HepG2 (cell line): ENCODE measurements around the gene OTUD4. TPM values are rescaled to one million over a fixed set of nuclear protein-coding genes. Genes with fewer than 3 reads are reported as not detected.

Experiments
- FIP1L1 ChIP-seq: fragments of 200-400 bp; formaldehyde crosslinking; IDR thresholded peaks from 2 replicates; pipeline ENCODE4 v1.6.1; 2018; ENCODE audit warnings: low read depth, mild to moderate bottlenecking, low read length, moderate library complexity, borderline replicate concordance; ENCODE audit not compliant: insufficient read depth
- FOXA3 ChIP-seq: IDR thresholded peaks from 2 replicates; pipeline ENCODE4 v1.6.1; 2016; ENCODE audit warnings: missing genetic modification reagents, missing compliant biosample characterization
- FOXK1 ChIP-seq: sonication (generic); formaldehyde crosslinking; IDR thresholded peaks from 2 replicates; pipeline ENCODE4 v1.4.0; 2020; ENCODE audit warnings: low read depth, missing genetic modification reagents, borderline replicate concordance
- FOXK2 ChIP-seq: fragments of 450-650 bp; IDR thresholded peaks from 2 replicates; pipeline ENCODE4 v1.6.1; 2016
- GATA4 ChIP-seq: sonication (generic); IDR thresholded peaks from 2 replicates; pipeline ENCODE4 v1.6.1; 2016; ENCODE audit warnings: antibody characterized with exemption, low read depth, borderline replicate concordance
- GATAD2A ChIP-seq: IDR thresholded peaks from 2 replicates; pipeline ENCODE4 v1.6.1; 2016
- RFX3 ChIP-seq: IDR thresholded peaks from 2 replicates; pipeline ENCODE4 v1.6.1; 2016; ENCODE audit warnings: missing biosample characterization, missing genetic modification reagents
- SMYD3 ChIP-seq: sonication (generic); formaldehyde crosslinking; IDR thresholded peaks from 2 replicates; pipeline ENCODE4 v1.8.1; 2023; ENCODE audit warnings: mild to moderate bottlenecking, missing genetic modification reagents
- SP5 ChIP-seq: IDR thresholded peaks from 2 replicates; pipeline ENCODE4 v1.6.1; 2016; ENCODE audit warnings: low read depth, borderline replicate concordance
- STAG1 ChIP-seq: sonication (generic); formaldehyde crosslinking; IDR thresholded peaks from 2 replicates; pipeline ENCODE4 v1.4.0; 2020; ENCODE audit warnings: missing genetic modification reagents
- TGIF2 ChIP-seq: IDR thresholded peaks from 2 replicates; pipeline ENCODE4 v1.6.1; 2016; ENCODE audit warnings: control low read depth, missing compliant biosample characterization
- ZFP36 ChIP-seq: fragments of 150-350 bp; IDR thresholded peaks from 2 replicates; pipeline ENCODE4 v1.6.1; 2018; ENCODE audit warnings: borderline replicate concordance, low read length, low read depth; ENCODE audit not compliant: partially characterized antibody
- ZFP62 ChIP-seq: sonication (generic); formaldehyde crosslinking; IDR thresholded peaks from 2 replicates; pipeline ENCODE4 v1.4.0; 2020; ENCODE audit warnings: missing genetic modification reagents
- ZFX ChIP-seq: sonication (generic); formaldehyde crosslinking; IDR thresholded peaks from 2 replicates; pipeline ENCODE4 v1.4.0; 2020; ENCODE audit warnings: mild to moderate bottlenecking, low read depth, missing genetic modification reagents, moderate library complexity
- ZNF331 ChIP-seq: sonication (generic); formaldehyde crosslinking; IDR thresholded peaks from 2 replicates; pipeline ENCODE4 v1.4.0; 2020; ENCODE audit warnings: missing genetic modification reagents
- ZNF558 ChIP-seq: sonication (generic); formaldehyde crosslinking; IDR thresholded peaks from 2 replicates; pipeline ENCODE4 v1.9.0; 2022; ENCODE audit warnings: mild to moderate bottlenecking, missing genetic modification reagents, borderline replicate concordance
- ZNF598 ChIP-seq: sonication (generic); formaldehyde crosslinking; IDR thresholded peaks from 2 replicates; pipeline ENCODE4 v1.5.1; 2020; ENCODE audit warnings: mild to moderate bottlenecking, missing genetic modification reagents, borderline replicate concordance
- polyA plus RNA-seq, 8 experiments: library from polyadenylated mRNA; depleted of rRNA in 3 of 8; stranded (reverse) in 7 of 8; unstranded in 1 of 8; fragments of >200 nt; fragmentation: Illumina TruSeq in 4 of 8; extraction: Trizol in 4 of 8; gene quantifications; 2 replicates each; pipeline versions ENCODE4 v1.2.1 to v1.2.3, GENCODE V29; 2011 to 2016; ENCODE audit warnings: low read depth in 4 of 8, missing spikeins in 1 of 8, mixed read lengths in 1 of 8; ENCODE audit not compliant: insufficient read depth in 1 of 8
- total RNA-seq, 5 experiments: library from RNA; depleted of rRNA; stranded (reverse); fragments of >200 nt; fragmentation: Illumina TruSeq; extraction: Trizol; gene quantifications; 2 replicates each; pipeline ENCODE4 v1.2.3, GENCODE V29; 2016; ENCODE audit warnings: low read depth in 1 of 5
- TF ChIP-seq, protein P1 (sequence below): IDR thresholded peaks from 2 replicates; pipeline ENCODE4 v1.4.0; 2020; ENCODE audit warnings: mild to moderate bottlenecking, missing genetic modification reagents
- TF ChIP-seq, protein P2 (sequence below): sonication (generic); IDR thresholded peaks from 2 replicates; pipeline ENCODE4 v1.6.1; 2016; ENCODE audit warnings: low read depth, borderline replicate concordance
- TF ChIP-seq, protein P3 (sequence below): sonication (generic); formaldehyde crosslinking; IDR thresholded peaks from 2 replicates; pipeline ENCODE4 v1.8.0; 2022; ENCODE audit warnings: mild to moderate bottlenecking, missing genetic modification reagents; ENCODE audit not compliant: insufficient replicate concordance
- TF ChIP-seq, protein P4 (sequence below): IDR thresholded peaks from 2 replicates; pipeline ENCODE4 v1.6.1; 2012; ENCODE audit warnings: low read depth, low read length, improper control_type of control experiment
- TF ChIP-seq, protein P5 (sequence below): sonication (generic); formaldehyde crosslinking; IDR thresholded peaks from 2 replicates; pipeline ENCODE4 v1.8.0; 2022; ENCODE audit warnings: mild to moderate bottlenecking, missing genetic modification reagents, borderline replicate concordance

OTUD4 gene
- total and polyA plus RNA-seq, 2 of the 13 experiments (the other 11 are each of a cell fraction or from before 2014, with no cell fraction given) = 16.1 to 18.0 TPM

DNA sequence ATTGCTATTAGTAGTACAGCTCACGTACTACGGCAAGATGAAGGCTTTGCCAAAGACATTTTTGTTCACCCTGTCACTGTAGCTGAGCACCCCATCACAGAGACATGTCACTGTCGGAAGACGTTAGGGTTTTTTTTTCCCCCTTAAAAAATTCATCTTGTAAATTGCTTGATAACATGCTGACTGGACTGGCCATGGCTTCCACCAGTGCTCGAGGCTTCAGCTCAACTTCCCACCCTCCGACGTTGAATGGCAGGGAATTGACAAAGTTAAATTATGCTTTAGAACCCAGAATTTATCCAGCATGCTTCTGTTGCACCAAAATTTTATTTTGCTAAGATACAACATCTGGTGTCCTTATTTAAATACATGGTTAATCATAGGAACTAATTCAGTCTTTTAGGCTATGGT, 707 bp upstream of the OTUD4 start (continued):
- TF ChIP-seq, protein P1, sequence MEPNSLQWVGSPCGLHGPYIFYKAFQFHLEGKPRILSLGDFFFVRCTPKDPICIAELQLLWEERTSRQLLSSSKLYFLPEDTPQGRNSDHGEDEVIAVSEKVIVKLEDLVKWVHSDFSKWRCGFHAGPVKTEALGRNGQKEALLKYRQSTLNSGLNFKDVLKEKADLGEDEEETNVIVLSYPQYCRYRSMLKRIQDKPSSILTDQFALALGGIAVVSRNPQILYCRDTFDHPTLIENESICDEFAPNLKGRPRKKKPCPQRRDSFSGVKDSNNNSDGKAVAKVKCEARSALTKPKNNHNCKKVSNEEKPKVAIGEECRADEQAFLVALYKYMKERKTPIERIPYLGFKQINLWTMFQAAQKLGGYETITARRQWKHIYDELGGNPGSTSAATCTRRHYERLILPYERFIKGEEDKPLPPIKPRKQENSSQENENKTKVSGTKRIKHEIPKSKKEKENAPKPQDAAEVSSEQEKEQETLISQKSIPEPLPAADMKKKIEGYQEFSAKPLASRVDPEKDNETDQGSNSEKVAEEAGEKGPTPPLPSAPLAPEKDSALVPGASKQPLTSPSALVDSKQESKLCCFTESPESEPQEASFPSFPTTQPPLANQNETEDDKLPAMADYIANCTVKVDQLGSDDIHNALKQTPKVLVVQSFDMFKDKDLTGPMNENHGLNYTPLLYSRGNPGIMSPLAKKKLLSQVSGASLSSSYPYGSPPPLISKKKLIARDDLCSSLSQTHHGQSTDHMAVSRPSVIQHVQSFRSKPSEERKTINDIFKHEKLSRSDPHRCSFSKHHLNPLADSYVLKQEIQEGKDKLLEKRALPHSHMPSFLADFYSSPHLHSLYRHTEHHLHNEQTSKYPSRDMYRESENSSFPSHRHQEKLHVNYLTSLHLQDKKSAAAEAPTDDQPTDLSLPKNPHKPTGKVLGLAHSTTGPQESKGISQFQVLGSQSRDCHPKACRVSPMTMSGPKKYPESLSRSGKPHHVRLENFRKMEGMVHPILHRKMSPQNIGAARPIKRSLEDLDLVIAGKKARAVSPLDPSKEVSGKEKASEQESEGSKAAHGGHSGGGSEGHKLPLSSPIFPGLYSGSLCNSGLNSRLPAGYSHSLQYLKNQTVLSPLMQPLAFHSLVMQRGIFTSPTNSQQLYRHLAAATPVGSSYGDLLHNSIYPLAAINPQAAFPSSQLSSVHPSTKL = no peak
- TF ChIP-seq TGIF2 (CRISPR knock-in tag) = no peak
- TF ChIP-seq ZFX (CRISPR knock-in tag) = no peak
- TF ChIP-seq, protein P2, sequence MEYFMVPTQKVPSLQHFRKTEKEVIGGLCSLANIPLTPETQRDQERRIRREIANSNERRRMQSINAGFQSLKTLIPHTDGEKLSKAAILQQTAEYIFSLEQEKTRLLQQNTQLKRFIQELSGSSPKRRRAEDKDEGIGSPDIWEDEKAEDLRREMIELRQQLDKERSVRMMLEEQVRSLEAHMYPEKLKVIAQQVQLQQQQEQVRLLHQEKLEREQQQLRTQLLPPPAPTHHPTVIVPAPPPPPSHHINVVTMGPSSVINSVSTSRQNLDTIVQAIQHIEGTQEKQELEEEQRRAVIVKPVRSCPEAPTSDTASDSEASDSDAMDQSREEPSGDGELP = no peak
- TF ChIP-seq FIP1L1 = no peak
- no peak for TF ChIP-seq ZNF558 (CRISPR knock-in tag)
- no peak for TF ChIP-seq ZFP62 (CRISPR knock-in tag)
- TF ChIP-seq FOXK2 = no peak
- no peak for TF ChIP-seq STAG1 (CRISPR knock-in tag)
- TF ChIP-seq RFX3 = no peak
- no peak for TF ChIP-seq FOXK1
- TF ChIP-seq ZNF598 (CRISPR knock-in tag) = no peak
- TF ChIP-seq, protein P3, sequence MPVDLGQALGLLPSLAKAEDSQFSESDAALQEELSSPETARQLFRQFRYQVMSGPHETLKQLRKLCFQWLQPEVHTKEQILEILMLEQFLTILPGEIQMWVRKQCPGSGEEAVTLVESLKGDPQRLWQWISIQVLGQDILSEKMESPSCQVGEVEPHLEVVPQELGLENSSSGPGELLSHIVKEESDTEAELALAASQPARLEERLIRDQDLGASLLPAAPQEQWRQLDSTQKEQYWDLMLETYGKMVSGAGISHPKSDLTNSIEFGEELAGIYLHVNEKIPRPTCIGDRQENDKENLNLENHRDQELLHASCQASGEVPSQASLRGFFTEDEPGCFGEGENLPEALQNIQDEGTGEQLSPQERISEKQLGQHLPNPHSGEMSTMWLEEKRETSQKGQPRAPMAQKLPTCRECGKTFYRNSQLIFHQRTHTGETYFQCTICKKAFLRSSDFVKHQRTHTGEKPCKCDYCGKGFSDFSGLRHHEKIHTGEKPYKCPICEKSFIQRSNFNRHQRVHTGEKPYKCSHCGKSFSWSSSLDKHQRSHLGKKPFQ (CRISPR knock-in tag) = no peak
- TF ChIP-seq GATAD2A (CRISPR knock-in tag) = no peak
- TF ChIP-seq SP5 (CRISPR knock-in tag) = no peak
- TF ChIP-seq ZNF331 (CRISPR knock-in tag) = no peak
- TF ChIP-seq GATA4 = no peak
- no peak for TF ChIP-seq ZFP36
- no peak for TF ChIP-seq FOXA3 (CRISPR knock-in tag)
- TF ChIP-seq, protein P4, sequence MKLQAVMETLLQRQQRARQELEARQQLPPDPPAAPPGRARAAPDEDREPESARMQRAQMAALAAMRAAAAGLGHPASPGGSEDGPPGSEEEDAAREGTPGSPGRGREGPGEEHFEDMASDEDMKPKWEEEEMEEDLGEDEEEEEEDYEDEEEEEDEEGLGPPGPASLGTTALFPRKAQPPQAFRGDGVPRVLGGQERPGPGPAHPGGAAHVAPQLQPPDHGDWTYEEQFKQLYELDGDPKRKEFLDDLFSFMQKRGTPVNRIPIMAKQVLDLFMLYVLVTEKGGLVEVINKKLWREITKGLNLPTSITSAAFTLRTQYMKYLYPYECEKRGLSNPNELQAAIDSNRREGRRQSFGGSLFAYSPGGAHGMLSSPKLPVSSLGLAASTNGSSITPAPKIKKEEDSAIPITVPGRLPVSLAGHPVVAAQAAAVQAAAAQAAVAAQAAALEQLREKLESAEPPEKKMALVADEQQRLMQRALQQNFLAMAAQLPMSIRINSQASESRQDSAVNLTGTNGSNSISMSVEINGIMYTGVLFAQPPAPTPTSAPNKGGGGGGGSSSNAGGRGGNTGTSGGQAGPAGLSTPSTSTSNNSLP = no peak
- TF ChIP-seq SMYD3 (CRISPR knock-in tag) = 0 out of 2 replicates have a peak, but pooled peaks have one; percentile 65
- TF ChIP-seq, protein P5, sequence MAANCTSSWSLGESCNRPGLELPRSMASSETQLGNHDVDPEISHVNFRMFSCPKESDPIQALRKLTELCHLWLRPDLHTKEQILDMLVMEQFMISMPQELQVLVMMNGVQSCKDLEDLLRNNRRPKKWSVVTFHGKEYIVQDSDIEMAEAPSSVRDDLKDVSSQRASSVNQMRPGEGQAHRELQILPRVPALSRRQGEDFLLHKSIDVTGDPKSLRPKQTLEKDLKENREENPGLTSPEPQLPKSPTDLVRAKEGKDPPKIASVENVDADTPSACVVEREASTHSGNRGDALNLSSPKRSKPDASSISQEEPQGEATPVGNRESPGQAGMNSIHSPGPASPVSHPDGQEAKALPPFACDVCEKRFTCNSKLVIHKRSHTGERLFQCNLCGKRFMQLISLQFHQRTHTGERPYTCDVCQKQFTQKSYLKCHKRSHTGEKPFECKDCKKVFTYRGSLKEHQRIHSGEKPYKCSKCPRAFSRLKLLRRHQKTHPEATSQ = 0 out of 2 replicates have a peak, but pooled peaks have one; percentile 28
